GM21390 (cell line): ENCODE measurements around the gene PDGFA.

Source experiments
- ATAC-seq: cut with Tn5 transposase; IDR thresholded peaks from one replicate; pipeline ENCODE4 v1.9.1; 2021; ENCODE audit not compliant: unreplicated experiment

Gene PDGFA

GRCh38 chr7:462173-463103 is 57.2 kb downstream of the PDGFA start:
- ATAC-seq: no peak

GRCh38 chr7:461453-462172 is 58.0 kb downstream of the PDGFA start:
- no peak for ATAC-seq

GRCh38 chr7:461117-461452 is 58.6 kb downstream of the PDGFA start:
- no peak for ATAC-seq

GRCh38 chr7:460374-461116 is 59.1 kb downstream of the PDGFA start:
- no peak for ATAC-seq

- no peak for ATAC-seq
Observed at GRCh38 chr7:459584-460373, 59.9 kb downstream of the PDGFA start.

- no peak for ATAC-seq
Observed at GRCh38 chr7:458511-459245, 61.0 kb downstream of the PDGFA start.

GRCh38 chr7:457814-458510 is 61.7 kb downstream of the PDGFA start:
- no peak for ATAC-seq

GRCh38 chr7:455110-455928 is 64.3 kb downstream of the PDGFA start:
- no peak for ATAC-seq

- ATAC-seq: no peak
Observed at GRCh38 chr7:454356-455109, 65.1 kb downstream of the PDGFA start.

- no peak for ATAC-seq
Observed at GRCh38 chr7:453597-454306, 65.9 kb downstream of the PDGFA start.

GRCh38 chr7:452791-453455 is 66.7 kb downstream of the PDGFA start:
- ATAC-seq: no peak

GRCh38 chr7:452226-452751 is 67.4 kb downstream of the PDGFA start:
- ATAC-seq: no peak

GRCh38 chr7:451255-452225 is 68.1 kb downstream of the PDGFA start:
- ATAC-seq: no peak

- ATAC-seq: no peak
Observed at GRCh38 chr7:450741-451140, 68.9 kb downstream of the PDGFA start.

- ATAC-seq: no peak
Observed at GRCh38 chr7:450036-450435, 69.6 kb downstream of the PDGFA start.
